GM13977 (cell line): ENCODE measurements around the gene METTL1.
"Not testable (repeated sequence)": the region's sequence is repeated elsewhere in the genome, so short reads cannot be mapped to it uniquely, and the experiment has no call there.

Source experiments
- DNase-seq: peaks from one replicate; pipeline ENCODE4 v3.0.0; 2012; ENCODE audit warnings: low spot score
- CTCF ChIP-seq: IDR thresholded peaks from 2 replicates; pipeline ENCODE4 v1.5.1; 2012; ENCODE audit warnings: mild to moderate bottlenecking, control low read depth; ENCODE audit not compliant: insufficient read depth; ENCODE audit errors: extremely low read depth, missing control alignments
- in situ Hi-C: fragments of 300-500 bp; cut with MboI; formaldehyde crosslinking; loops from one replicate; pipeline ENCODE4 v1.12.0; 2022; ENCODE audit warnings: low sequenced_read_pairs, low pct_unique_long_range_greater_than_20kb, mixed read lengths, inconsistent platforms; ENCODE audit not compliant: unreplicated experiment

Gene METTL1

GRCh38 chr12:57777911-57778310, 6.0 kb upstream of the METTL1 start:
- in situ Hi-C loops = no loop called here
- no peak for TF ChIP-seq CTCF
- DNase-seq = no peak

GRCh38 chr12:57777367-57777766, 5.5 kb upstream of the METTL1 start:
- in situ Hi-C loops = no loop called here
- TF ChIP-seq CTCF = no peak

GRCh38 chr12:57776247-57776587, 4.3 kb upstream of the METTL1 start:
- TF ChIP-seq CTCF = no peak
- no peak for DNase-seq
- in situ Hi-C loops = no loop called here

More at GRCh38 chr12:57777367-57777766, 5.5 kb upstream of the METTL1 start:
- no peak for DNase-seq

GRCh38 chr12:57775563-57776246, 3.8 kb upstream of the METTL1 start:
- in situ Hi-C loops = no loop called here
- TF ChIP-seq CTCF = no peak
- DNase-seq = no peak

- in situ Hi-C loops = no loop called here
- no peak for TF ChIP-seq CTCF
- no peak for DNase-seq
Measured at GRCh38 chr12:57775044-57775443, 3.1 kb upstream of the METTL1 start.

GRCh38 chr12:57774634-57775033, 2.7 kb upstream of the METTL1 start:
- DNase-seq, in situ Hi-C loops: not testable (repeated sequence)

GRCh38 chr12:57772429-57773322, 771 bp upstream of the METTL1 start, which contains the start of gene EEF1AKMT3:
Gene EEF1AKMT3 (plus strand): TSS chr12:57772614. CDS start chr12:57772725, 111 bp downstream.
- no peak for DNase-seq
- TF ChIP-seq CTCF = no peak
- in situ Hi-C loops = no loop called here
